Upper lobe of right lung (tissue), 1 donor: ENCODE measurements around the gene ANKLE2. TPM values are rescaled to one million over a fixed set of nuclear protein-coding genes. Genes with fewer than 3 reads are reported as not detected.

Source experiments
- ATAC-seq: fragments of 200-7000 bp; cut with Tn5 transposase; one replicate; pipeline ENCODE4 v1.9.1; 2020; ENCODE audit warnings: mild to moderate bottlenecking, moderate library complexity
- DNase-seq: peaks from one replicate; pipeline ENCODE4 v3.0.0-alpha.2; 2020
- H3K27ac ChIP-seq: fragments of 200-600 bp; one replicate; pipeline ENCODE4 v1.8.0; 2022
- H3K27me3 ChIP-seq: fragments of 200-600 bp; one replicate; pipeline ENCODE4 v1.8.0; 2022; ENCODE audit warnings: mild to moderate bottlenecking
- H3K36me3 ChIP-seq: fragments of 200-600 bp; one replicate; pipeline ENCODE4 v1.8.0; 2022
- H3K4me1 ChIP-seq: fragments of 200-600 bp; one replicate; pipeline ENCODE4 v1.8.0; 2022
- H3K4me3 ChIP-seq: fragments of 200-600 bp; one replicate; pipeline ENCODE4 v1.8.0; 2022; ENCODE audit warnings: mild to moderate bottlenecking
- H3K9me3 ChIP-seq: fragments of 200-600 bp; one replicate; pipeline ENCODE4 v1.8.0; 2022
- intact Hi-C: fragments of 100-400 bp; cut with DNase I; formaldehyde crosslinking; loops from one replicate; pipeline ENCODE4 v1.11.0; 2022
- total RNA-seq: library from RNA; stranded (reverse); fragmentation: NEBNext Ultra II Directional; extraction: Animal tissue kit (Norgen Biotek cat#: 25700); gene quantifications from one replicate; pipeline ENCODE4 v1.2.1, GENCODE V29; 2021
- TF ChIP-seq, protein P1 (sequence below): fragments of 200-600 bp; IDR thresholded peaks from one replicate; pipeline ENCODE4 v1.8.0; 2022; ENCODE audit warnings: antibody characterized with exemption
- donor health status: DM: no; HTN: yes; CAD: no; lungs with severe emphysema.

The ANKLE2 gene
- total RNA-seq, 1 donor from 2014 or later, result 60.2 TPM

DNA sequence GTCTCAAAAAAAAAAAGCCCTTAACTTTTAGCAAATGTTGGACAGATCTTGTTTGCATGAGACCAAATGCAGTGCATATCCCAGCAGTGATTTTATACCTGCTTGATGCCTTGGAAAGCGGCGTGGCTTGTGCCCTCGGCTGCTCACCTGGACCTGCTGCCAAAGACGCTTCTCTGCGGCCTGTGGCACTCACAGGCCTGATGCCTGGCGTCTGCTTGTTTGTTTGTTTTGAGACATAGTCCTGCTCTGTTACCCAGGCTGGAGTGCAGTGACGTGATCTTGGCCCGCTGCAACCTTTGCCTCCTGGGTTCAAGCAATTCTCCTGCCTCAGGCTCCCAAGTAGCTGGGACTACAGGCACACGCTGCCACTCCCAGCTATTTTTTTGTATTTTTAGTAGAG lies 45.8 kb downstream of the ANKLE2 start:
- ATAC-seq (no peak), DNase-seq (no peak)
- no peak overlapping the region for H3K27ac ChIP-seq
- intact Hi-C loops, result no loop called here
- TF ChIP-seq, protein P1, sequence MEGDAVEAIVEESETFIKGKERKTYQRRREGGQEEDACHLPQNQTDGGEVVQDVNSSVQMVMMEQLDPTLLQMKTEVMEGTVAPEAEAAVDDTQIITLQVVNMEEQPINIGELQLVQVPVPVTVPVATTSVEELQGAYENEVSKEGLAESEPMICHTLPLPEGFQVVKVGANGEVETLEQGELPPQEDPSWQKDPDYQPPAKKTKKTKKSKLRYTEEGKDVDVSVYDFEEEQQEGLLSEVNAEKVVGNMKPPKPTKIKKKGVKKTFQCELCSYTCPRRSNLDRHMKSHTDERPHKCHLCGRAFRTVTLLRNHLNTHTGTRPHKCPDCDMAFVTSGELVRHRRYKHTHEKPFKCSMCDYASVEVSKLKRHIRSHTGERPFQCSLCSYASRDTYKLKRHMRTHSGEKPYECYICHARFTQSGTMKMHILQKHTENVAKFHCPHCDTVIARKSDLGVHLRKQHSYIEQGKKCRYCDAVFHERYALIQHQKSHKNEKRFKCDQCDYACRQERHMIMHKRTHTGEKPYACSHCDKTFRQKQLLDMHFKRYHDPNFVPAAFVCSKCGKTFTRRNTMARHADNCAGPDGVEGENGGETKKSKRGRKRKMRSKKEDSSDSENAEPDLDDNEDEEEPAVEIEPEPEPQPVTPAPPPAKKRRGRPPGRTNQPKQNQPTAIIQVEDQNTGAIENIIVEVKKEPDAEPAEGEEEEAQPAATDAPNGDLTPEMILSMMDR, result no peak
- no peak overlapping the region for H3K4me3 ChIP-seq
- peaks cover 46% of the 10 kb centered on the region for H3K36me3 ChIP-seq
- no peaks in the 10 kb centered on the region for H3K27me3 ChIP-seq
- H3K4me1 ChIP-seq, result peaks cover 9% of the 10 kb centered on the region
- no peaks in the 10 kb centered on the region for H3K9me3 ChIP-seq

DNA sequence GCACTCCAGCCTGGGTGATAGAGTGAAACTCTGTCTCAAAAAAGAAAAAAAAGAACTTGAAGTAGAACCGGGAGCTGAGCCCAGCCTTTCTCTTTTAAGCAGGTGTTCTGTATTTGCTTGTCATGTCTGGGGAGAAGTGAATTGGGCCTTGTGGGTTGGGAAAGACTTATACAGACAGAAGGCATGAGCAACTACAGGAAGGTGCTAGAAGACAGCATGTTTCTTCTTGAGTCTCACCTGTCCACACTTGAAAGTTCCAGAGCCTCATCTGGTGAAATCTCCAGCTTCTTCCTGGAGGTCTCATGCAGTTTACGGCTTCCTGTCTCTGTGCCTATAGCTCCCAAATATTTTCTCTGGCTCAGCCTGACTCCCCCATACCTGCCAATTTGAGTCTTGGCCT lies 48.5 kb downstream of the ANKLE2 start:
- no peaks in the 10 kb centered on the region for H3K9me3 ChIP-seq
- ATAC-seq (no peak), DNase-seq (no peak)
- TF ChIP-seq, protein P1, result no peak
- peaks cover 24% of the 10 kb centered on the region for H3K36me3 ChIP-seq
- no peak overlapping the region for H3K27ac ChIP-seq
- intact Hi-C loops, result no loop called here
- no peaks in the 10 kb centered on the region for H3K27me3 ChIP-seq
- H3K4me3 ChIP-seq, result no peak overlapping the region
- H3K4me1 ChIP-seq, result peaks cover 16% of the 10 kb centered on the region

DNA sequence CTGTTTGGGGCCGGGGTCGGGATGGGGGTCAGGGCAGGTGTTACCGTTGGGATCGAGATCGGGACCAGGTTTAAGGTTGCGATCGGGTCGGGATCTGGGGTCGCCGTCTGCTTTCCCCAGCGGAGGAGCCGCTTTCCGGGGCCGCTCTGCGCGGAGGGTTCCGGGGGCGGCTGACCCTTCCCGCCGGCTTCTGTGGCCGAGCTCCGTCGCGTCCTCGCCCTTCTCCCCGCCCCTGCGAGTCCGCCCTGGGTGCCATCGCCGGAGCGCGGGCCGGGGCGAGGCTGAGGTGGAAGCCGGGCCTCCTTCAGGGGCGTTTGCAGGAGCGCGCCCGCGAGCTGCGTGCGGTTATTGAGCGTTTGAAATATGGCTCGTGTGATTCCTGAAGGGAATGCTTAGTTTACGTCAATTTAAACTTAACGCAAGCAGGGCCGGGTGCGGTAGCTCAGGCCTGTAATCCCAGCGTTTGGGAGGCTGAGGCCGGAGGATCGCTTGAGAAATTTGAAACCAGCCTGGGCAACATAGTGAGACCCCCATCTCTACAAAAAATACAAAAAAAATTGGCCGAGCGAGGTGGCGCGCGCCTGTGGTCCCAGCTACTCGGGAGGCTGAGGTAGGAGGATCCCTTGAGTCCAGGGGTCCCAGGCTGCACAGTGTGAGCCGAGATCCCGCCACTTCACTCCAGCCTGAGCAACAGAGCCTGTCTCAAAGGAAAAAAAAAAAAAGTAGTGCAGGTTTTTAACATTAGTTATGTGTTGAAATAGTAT lies 50.4 kb downstream of the ANKLE2 start:
- TF ChIP-seq, protein P1, result no peak
- peak; percentile 5 for ATAC-seq
- Histone ChIP-seq H3K27ac (peak overlapping the region; percentile 31), H3K4me3 (peak overlapping the region; percentile 79), H3K27me3 (no peaks in the 10 kb centered on the region), H3K4me1 (peaks cover 16% of the 10 kb centered on the region), H3K9me3 (no peaks in the 10 kb centered on the region), H3K36me3 (peaks cover 8% of the 10 kb centered on the region)
- DNase-seq, result peak; percentile 70
- intact Hi-C loops, result no loop called here

DNA sequence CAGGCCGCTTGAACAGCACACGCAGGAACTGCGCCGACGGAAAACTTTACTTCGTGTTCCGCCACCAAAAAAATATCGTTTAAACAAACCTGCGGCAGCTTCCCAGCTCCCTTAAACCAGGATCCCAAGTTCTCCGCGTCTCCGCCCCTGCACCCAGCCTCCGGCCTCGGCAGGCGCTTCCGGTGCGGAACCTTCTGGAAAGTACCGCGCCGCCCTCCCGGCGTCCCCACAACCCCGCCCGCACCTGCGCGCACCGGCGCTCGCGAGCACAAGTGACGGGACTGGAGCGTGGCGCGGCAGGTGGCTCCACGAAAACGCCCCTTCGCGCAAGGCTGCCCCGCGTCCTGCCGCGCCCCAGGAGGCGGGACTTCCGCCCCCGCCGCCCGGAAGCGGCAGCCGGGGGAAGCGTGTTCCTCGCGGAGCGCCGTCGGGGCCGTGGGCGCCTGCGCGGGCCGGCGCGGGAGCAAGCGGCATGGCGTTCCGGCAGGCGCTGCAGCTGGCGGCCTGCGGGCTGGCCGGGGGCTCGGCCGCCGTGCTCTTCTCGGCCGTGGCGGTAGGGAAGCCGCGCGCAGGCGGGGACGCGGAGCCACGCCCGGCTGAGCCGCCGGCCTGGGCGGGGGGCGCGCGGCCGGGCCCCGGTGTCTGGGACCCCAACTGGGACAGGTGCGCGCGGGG lies 51.1 kb downstream of the ANKLE2 start, which contains the start of gene PGAM5:
PGAM5 (plus strand) TSS at position 438 of the 675 bp plus-strand sequence; CDS start at position 473, 35 bp downstream.
- DNase-seq (peak; percentile 94), ATAC-seq (peak; percentile 97)
- H3K27ac ChIP-seq, result peak within 1 kb of the TSS; percentile 74
- peaks cover 16% of the 10 kb centered on the region for H3K4me1 ChIP-seq
- H3K9me3 ChIP-seq, result no peaks in the 10 kb centered on the region
- peaks cover 8% of the 10 kb centered on the region for H3K36me3 ChIP-seq
- TF ChIP-seq, protein P1, result no peak
- intact Hi-C loops, result no loop called here
- no peaks in the 10 kb centered on the region for H3K27me3 ChIP-seq
- H3K4me3 ChIP-seq, result peak within 1 kb of the TSS; percentile 79

DNA sequence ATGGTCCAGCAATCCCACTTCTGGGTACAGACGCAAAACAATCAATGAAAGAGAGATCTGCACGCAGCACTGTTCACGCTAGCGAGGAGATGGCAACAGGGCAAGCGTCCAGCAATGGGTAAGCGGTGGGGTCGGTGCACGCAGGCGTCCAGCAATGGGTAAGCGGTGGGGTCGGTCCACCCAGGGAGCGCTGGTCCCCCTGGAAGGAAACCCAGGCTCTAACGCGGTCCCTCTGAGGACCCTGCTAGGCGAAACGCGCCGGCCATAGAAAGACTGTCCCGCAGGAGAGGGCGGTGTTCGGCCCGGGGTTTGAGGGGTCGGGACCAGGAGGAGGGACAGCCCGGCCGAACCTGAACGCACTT lies 51.6 kb downstream of the ANKLE2 start:
- Histone ChIP-seq H3K4me1 (peaks cover 16% of the 10 kb centered on the region), H3K27ac (peak overlapping the region; percentile 74), H3K36me3 (peaks cover 5% of the 10 kb centered on the region), H3K9me3 (no peaks in the 10 kb centered on the region), H3K4me3 (peak overlapping the region; percentile 79), H3K27me3 (no peaks in the 10 kb centered on the region)
- intact Hi-C loops, result no loop called here
- ATAC-seq, result peak; percentile 35
- TF ChIP-seq, protein P1, result no peak
- no peak for DNase-seq
